MM.1S (cell line): ENCODE measurements around the gene SPOCK1.

Experiments used
- DNase-seq: peaks from one replicate; pipeline ENCODE4 v3.0.0-alpha.2; 2015
- H2AFZ ChIP-seq: fragments of 300-600 bp; sonication (generic); 2 replicates; pipeline ENCODE4 v1.6.0; 2016; ENCODE audit warnings: antibody characterized with exemption, low read length
- H3F3A ChIP-seq: fragments of 300-600 bp; sonication (generic); 2 replicates; pipeline ENCODE4 v1.6.1; 2016; ENCODE audit warnings: mild to moderate bottlenecking, antibody characterized with exemption, low read length, moderate library complexity, mixed read lengths; ENCODE audit not compliant: insufficient read depth
- H3K27ac ChIP-seq: fragments of 300-600 bp; sonication (generic); 2 replicates; pipeline ENCODE4 v1.5.1; 2016; ENCODE audit warnings: mild to moderate bottlenecking, low read length
- H3K27me3 ChIP-seq: fragments of 300-600 bp; sonication (generic); replicated peaks from 2 replicates; pipeline ENCODE4 v1.6.0; 2016; ENCODE audit warnings: low read length; ENCODE audit not compliant: insufficient read depth
- H3K36me3 ChIP-seq: fragments of 300-600 bp; sonication (generic); replicated peaks from 2 replicates; pipeline ENCODE4 v1.6.1; 2016; ENCODE audit warnings: mild to moderate bottlenecking, low read length, mixed read lengths; ENCODE audit not compliant: insufficient read depth
- H3K4me1 ChIP-seq: fragments of 300-600 bp; sonication (generic); 2 replicates; pipeline ENCODE4 v1.6.1; 2016; ENCODE audit warnings: low read length, mixed read lengths
- H3K4me2 ChIP-seq: fragments of 300-600 bp; sonication (generic); 2 replicates; pipeline ENCODE4 v1.6.0; 2016; ENCODE audit warnings: low read depth, low read length
- H3K4me3 ChIP-seq: fragments of 300-600 bp; sonication (generic); 2 replicates; pipeline ENCODE4 v1.5.1; 2016; ENCODE audit warnings: low read length, mixed read lengths
- H3K79me2 ChIP-seq: fragments of 300-600 bp; sonication (generic); 2 replicates; pipeline ENCODE4 v1.6.1; 2016; ENCODE audit warnings: mixed run types, low read length, mixed read lengths
- H3K9ac ChIP-seq: fragments of 300-600 bp; sonication (generic); 2 replicates; pipeline ENCODE4 v1.6.1; 2016; ENCODE audit warnings: low read length, mixed read lengths
- H3K9me2 ChIP-seq: fragments of 300-600 bp; sonication (generic); replicated peaks from 2 replicates; pipeline ENCODE4 v1.6.1; 2016; ENCODE audit warnings: mild to moderate bottlenecking, low read length, mixed read lengths; ENCODE audit not compliant: insufficient read depth
- H3K9me3 ChIP-seq: fragments of 300-600 bp; sonication (generic); replicated peaks from 2 replicates; pipeline ENCODE4 v1.6.1; 2016; ENCODE audit warnings: mild to moderate bottlenecking, low read length, mixed read lengths; ENCODE audit not compliant: insufficient read depth
- H4K20me1 ChIP-seq: fragments of 300-600 bp; sonication (generic); 2 replicates; pipeline ENCODE4 v1.6.1; 2016; ENCODE audit warnings: mild to moderate bottlenecking, low read length, moderate library complexity, mixed read lengths; ENCODE audit not compliant: insufficient read depth
- EZH2 ChIP-seq: fragments of 300-600 bp; sonication (generic); optimal IDR thresholded peaks from 2 replicates; pipeline ENCODE3; 2017; ENCODE audit warnings: low read depth, mild to moderate bottlenecking, antibody characterized with exemption, low read length, mixed read lengths
- EZH2phosphoT487 ChIP-seq: fragments of 300-600 bp; sonication (generic); IDR thresholded peaks from 2 replicates; pipeline ENCODE4 v1.6.1; 2018; ENCODE audit warnings: antibody characterized with exemption, low read length
- TF ChIP-seq, protein P1 (sequence below): fragments of 300-600 bp; sonication (generic); IDR thresholded peaks from 2 replicates; pipeline ENCODE4 v1.5.1; 2016; ENCODE audit warnings: antibody characterized with exemption, low read length, mixed read lengths

Gene SPOCK1

DNA sequence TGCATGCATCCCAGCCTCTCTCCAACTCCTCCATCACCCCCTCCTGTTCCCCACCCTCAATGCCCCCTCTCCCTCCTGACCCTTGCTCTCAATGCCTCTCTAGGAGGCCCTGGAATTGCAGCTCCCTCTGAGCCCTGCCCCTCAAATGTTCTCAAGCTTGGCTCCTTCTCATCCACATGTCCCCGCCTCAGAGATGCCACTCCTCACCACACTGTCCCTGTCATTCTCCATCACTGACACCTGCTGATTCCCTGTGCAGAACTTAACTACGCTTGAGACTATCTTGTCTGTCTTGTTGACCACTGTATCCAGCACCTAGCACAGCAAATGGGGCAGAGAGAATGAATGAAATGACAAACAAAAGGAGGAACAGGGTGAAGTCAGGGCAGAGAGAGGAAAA, 314.4 kb downstream of the SPOCK1 start:
- Histone ChIP-seq H3K4me1 (no peaks in the 10 kb centered on the region), H3K27ac (no peak overlapping the region), H4K20me1 (no peaks in the 10 kb centered on the region), H3K36me3 (no peaks in the 10 kb centered on the region), H3K4me3 (no peak overlapping the region), H3K27me3 (no peaks in the 10 kb centered on the region), H3K9me3 (no peaks in the 10 kb centered on the region), H2AFZ (no peak overlapping the region), H3K4me2 (no peak overlapping the region), H3F3A (no peaks in the 10 kb centered on the region), H3K9ac (no peak overlapping the region), H3K79me2 (no peaks in the 10 kb centered on the region), H3K9me2 (no peaks in the 10 kb centered on the region)
- no peak for TF ChIP-seq EZH2phosphoT487
- TF ChIP-seq, protein P1, sequence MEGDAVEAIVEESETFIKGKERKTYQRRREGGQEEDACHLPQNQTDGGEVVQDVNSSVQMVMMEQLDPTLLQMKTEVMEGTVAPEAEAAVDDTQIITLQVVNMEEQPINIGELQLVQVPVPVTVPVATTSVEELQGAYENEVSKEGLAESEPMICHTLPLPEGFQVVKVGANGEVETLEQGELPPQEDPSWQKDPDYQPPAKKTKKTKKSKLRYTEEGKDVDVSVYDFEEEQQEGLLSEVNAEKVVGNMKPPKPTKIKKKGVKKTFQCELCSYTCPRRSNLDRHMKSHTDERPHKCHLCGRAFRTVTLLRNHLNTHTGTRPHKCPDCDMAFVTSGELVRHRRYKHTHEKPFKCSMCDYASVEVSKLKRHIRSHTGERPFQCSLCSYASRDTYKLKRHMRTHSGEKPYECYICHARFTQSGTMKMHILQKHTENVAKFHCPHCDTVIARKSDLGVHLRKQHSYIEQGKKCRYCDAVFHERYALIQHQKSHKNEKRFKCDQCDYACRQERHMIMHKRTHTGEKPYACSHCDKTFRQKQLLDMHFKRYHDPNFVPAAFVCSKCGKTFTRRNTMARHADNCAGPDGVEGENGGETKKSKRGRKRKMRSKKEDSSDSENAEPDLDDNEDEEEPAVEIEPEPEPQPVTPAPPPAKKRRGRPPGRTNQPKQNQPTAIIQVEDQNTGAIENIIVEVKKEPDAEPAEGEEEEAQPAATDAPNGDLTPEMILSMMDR = no peak
- DNase-seq = no peak

DNA sequence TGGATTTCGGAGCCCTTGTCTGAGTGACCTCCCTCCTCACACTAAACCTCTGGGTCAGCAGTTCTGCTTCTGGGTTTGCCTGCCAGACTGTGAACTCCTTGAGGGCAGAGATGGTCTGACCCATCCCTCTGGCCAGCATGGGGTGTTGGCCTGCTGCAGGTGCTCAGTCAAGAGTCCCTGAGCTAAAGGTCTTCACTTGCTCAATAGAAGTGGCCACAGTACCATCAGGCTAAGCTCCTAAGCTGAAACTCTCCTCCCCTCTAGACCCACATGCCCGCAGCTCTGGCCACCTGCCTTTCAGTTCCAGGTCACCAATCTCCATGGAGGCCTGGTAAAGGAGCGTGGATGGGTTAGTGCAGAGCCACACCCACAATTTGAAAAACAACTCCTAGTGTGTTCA, 316.6 kb downstream of the SPOCK1 start:
- H2AFZ ChIP-seq = no peak overlapping the region
- H3K27me3 ChIP-seq = no peaks in the 10 kb centered on the region
- H3K4me2 ChIP-seq = no peak overlapping the region
- no peaks in the 10 kb centered on the region for H3K9me3 ChIP-seq
- no peaks in the 10 kb centered on the region for H3F3A ChIP-seq
- no peak for DNase-seq
- H3K27ac ChIP-seq = no peak overlapping the region
- no peak for TF ChIP-seq EZH2phosphoT487
- TF ChIP-seq, protein P1 = no peak
- no peak for TF ChIP-seq EZH2
- H3K4me1 ChIP-seq = no peaks in the 10 kb centered on the region
- no peak overlapping the region for H3K9ac ChIP-seq
- no peaks in the 10 kb centered on the region for H3K79me2 ChIP-seq
- H4K20me1 ChIP-seq = no peaks in the 10 kb centered on the region
- H3K36me3 ChIP-seq = no peaks in the 10 kb centered on the region
- H3K4me3 ChIP-seq = no peak overlapping the region
- H3K9me2 ChIP-seq = no peaks in the 10 kb centered on the region

DNA sequence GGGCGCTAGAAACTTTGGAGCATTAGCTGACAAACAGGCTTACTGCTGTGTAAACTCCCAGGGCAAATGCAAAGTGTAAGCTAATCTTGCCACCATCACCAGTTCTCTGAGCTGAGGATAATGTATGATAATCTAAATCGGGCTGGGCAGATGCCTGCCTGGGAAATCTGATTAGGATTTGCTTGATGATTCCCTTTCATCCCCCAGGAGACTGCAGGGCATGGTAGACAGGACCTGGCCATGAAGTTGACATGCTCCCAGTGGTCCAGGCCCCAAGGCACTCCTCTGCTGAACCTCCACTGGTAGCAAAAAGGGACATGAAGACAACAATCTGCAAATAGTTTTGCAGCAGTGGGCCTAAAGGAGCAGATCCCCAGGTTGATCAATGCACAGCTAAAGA, 317.5 kb downstream of the SPOCK1 start:
- TF ChIP-seq, protein P1 = no peak
- TF ChIP-seq EZH2phosphoT487 (no peak), EZH2 (no peak)
- no peaks in the 10 kb centered on the region for H3K79me2 ChIP-seq

DNA sequence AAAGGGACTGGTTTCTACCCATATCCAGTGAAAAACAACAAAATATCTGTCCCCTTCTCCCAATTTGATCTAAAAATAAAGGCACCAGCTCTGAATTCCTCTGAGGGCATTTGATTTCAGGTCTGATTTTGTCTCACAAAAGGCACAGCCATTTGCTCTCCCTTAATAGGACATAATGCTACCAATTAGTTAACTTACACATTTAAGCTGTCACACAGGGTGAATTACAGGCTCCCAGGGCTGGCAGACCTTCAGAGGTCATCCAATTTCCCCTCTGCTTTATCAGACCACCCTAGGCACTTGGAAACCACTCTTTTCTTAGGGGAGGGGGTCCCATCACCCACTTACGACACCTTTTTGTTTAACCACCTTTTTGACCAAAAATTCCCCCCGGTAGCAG, 319.9 kb downstream of the SPOCK1 start:
- Histone ChIP-seq H3K36me3 (no peaks in the 10 kb centered on the region), H3K4me2 (no peak overlapping the region), H3K4me1 (no peaks in the 10 kb centered on the region), H3K4me3 (no peak overlapping the region), H2AFZ (no peak overlapping the region), H3K9me2 (no peaks in the 10 kb centered on the region), H3K27me3 (no peaks in the 10 kb centered on the region), H3K27ac (no peak overlapping the region), H4K20me1 (no peaks in the 10 kb centered on the region), H3K79me2 (no peaks in the 10 kb centered on the region), H3K9ac (no peak overlapping the region), H3F3A (no peaks in the 10 kb centered on the region), H3K9me3 (no peaks in the 10 kb centered on the region)
- TF ChIP-seq EZH2phosphoT487 = no peak
- no peak for TF ChIP-seq EZH2
- TF ChIP-seq, protein P1 = no peak
- DNase-seq = no peak

More for the DNA sequence above, 317.5 kb downstream of the SPOCK1 start:
- H3K27ac ChIP-seq = no peak overlapping the region
- no peaks in the 10 kb centered on the region for H3K27me3 ChIP-seq
- DNase-seq = no peak
- no peak overlapping the region for H3K4me2 ChIP-seq
- no peaks in the 10 kb centered on the region for H3F3A ChIP-seq
- no peaks in the 10 kb centered on the region for H3K4me1 ChIP-seq
- H3K9ac ChIP-seq = no peak overlapping the region
- H3K36me3 ChIP-seq = no peaks in the 10 kb centered on the region
- H3K4me3 ChIP-seq = no peak overlapping the region
- no peak overlapping the region for H2AFZ ChIP-seq
- no peaks in the 10 kb centered on the region for H3K9me3 ChIP-seq
- no peaks in the 10 kb centered on the region for H4K20me1 ChIP-seq
- no peaks in the 10 kb centered on the region for H3K9me2 ChIP-seq
